AG09309 (cell line): ENCODE data around the gene REG3A.

ENCODE experiments used
- DNase-seq: peaks from one replicate; pipeline ENCODE4 v3.0.0-alpha.2; 2010; ENCODE audit warnings: low read depth
- H3K4me3 ChIP-seq: 2 replicates; pipeline ENCODE4 v1.5.1; 2011; ENCODE audit warnings: mild to moderate bottlenecking, low read depth, low read length, moderate library complexity; ENCODE audit not compliant: control insufficient read depth
- CTCF ChIP-seq: IDR thresholded peaks from 2 replicates; pipeline ENCODE4 v1.5.1; 2011; ENCODE audit warnings: mild to moderate bottlenecking, low read depth, low read length, inconsistent platforms; ENCODE audit not compliant: insufficient read depth, control insufficient read depth; ENCODE audit errors: missing control alignments

REG3A gene

GRCh38 chr2:79128406-79128805, 31.1 kb downstream of the REG3A start:
- no peak for DNase-seq
- no peak overlapping the region for H3K4me3 ChIP-seq
- TF ChIP-seq CTCF = no peak

GRCh38 chr2:79125721-79125985, 33.9 kb downstream of the REG3A start:
- no peak for TF ChIP-seq CTCF
- no peak for DNase-seq
- H3K4me3 ChIP-seq = no peak overlapping the region

GRCh38 chr2:79124907-79125720, 34.4 kb downstream of the REG3A start:
- H3K4me3 ChIP-seq = no peak overlapping the region
- DNase-seq = no peak
- TF ChIP-seq CTCF = no peak

DNA sequence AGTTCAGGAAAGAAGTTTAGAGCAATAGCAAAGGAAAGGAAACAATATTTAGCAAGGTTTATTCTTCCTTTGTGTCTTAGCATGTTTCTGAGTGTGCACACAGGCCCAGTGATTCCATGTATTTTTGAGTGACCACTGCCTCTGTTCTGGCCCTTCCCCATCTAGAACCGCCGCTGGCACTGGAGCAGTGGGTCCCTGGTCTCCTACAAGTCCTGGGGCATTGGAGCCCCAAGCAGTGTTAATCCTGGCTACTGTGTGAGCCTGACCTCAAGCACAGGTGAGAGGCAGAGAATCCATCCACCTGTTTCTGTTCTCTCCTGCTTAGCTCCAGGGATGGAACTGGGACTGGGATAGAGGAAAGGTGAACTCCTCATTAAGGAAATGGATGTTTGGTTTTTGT, 36.9 kb downstream of the REG3A start:
- no peak for DNase-seq
- no peak overlapping the region for H3K4me3 ChIP-seq
- TF ChIP-seq CTCF = no peak

DNA sequence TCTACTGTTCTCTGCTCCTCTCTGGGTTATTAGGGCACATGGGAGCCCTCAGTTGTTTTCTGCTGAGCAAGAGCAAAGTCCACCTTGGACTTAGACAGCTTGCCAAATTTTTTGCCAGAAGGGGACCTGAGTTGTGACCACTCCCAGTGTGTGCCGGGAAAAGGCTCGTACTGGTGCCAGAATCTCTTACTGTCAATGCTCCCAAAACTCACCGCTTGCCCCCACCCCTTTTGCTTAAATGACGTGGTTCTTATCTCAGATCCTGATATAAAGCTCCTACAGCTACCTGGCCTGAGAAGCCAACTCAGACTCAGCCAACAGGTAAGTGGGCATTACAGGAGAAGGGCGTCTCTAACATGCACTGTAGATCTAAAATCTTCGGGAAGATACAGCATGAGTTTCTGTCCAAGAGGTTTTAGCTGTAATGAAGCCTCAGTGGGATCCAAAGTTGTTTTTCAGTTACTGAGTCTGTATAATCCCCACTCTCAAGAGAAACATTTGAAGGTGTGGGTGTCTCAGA, 39.3 kb downstream of the REG3A start, which contains the start of gene REG1A:
REG1A (plus strand) TSS at position 295 of the 520 bp plus-strand sequence. CDS start 374 bp downstream, outside the sequence.
- TF ChIP-seq CTCF = no peak
- no peak for DNase-seq
- H3K4me3 ChIP-seq = no peak within 1 kb of the TSS

- DNase-seq = no peak
- no peak for TF ChIP-seq CTCF
Observed at GRCh38 chr2:79116997-79117928, 42.3 kb downstream of the REG3A start.

More at GRCh38 chr2:79116997-79117928, 42.3 kb downstream of the REG3A start:
- no peak overlapping the region for H3K4me3 ChIP-seq
